Upper lobe of right lung (tissue), 1 donor: Measurements from ENCODE around the gene PTPRN2. TPM values are rescaled to one million over a fixed set of nuclear protein-coding genes. Genes with fewer than 3 reads are reported as not detected.

ENCODE experiments used
- ATAC-seq: fragments of 200-7000 bp; cut with Tn5 transposase; one replicate; pipeline ENCODE4 v1.9.1; 2020; ENCODE audit warnings: mild to moderate bottlenecking, moderate library complexity
- DNase-seq: peaks from one replicate; pipeline ENCODE4 v3.0.0-alpha.2; 2020
- H3K27ac ChIP-seq: fragments of 200-600 bp; one replicate; pipeline ENCODE4 v1.8.0; 2022
- H3K27me3 ChIP-seq: fragments of 200-600 bp; one replicate; pipeline ENCODE4 v1.8.0; 2022; ENCODE audit warnings: mild to moderate bottlenecking
- H3K36me3 ChIP-seq: fragments of 200-600 bp; one replicate; pipeline ENCODE4 v1.8.0; 2022
- H3K4me1 ChIP-seq: fragments of 200-600 bp; one replicate; pipeline ENCODE4 v1.8.0; 2022
- H3K4me3 ChIP-seq: fragments of 200-600 bp; one replicate; pipeline ENCODE4 v1.8.0; 2022; ENCODE audit warnings: mild to moderate bottlenecking
- H3K9me3 ChIP-seq: fragments of 200-600 bp; one replicate; pipeline ENCODE4 v1.8.0; 2022
- intact Hi-C: fragments of 100-400 bp; cut with DNase I; formaldehyde crosslinking; loops from one replicate; pipeline ENCODE4 v1.11.0; 2022
- total RNA-seq: library from RNA; stranded (reverse); fragmentation: NEBNext Ultra II Directional; extraction: Animal tissue kit (Norgen Biotek cat#: 25700); gene quantifications from one replicate; pipeline ENCODE4 v1.2.1, GENCODE V29; 2021
- TF ChIP-seq, protein P1 (sequence below): fragments of 200-600 bp; IDR thresholded peaks from one replicate; pipeline ENCODE4 v1.8.0; 2022; ENCODE audit warnings: antibody characterized with exemption
- donor health status: DM: no; HTN: yes; CAD: no; lungs with severe emphysema.

The PTPRN2 gene
- total RNA-seq, 1 donor from 2014 or later: 4.9 TPM

- H3K27ac ChIP-seq: no peak overlapping the region
- no peaks in the 10 kb centered on the region for H3K9me3 ChIP-seq
- intact Hi-C loops: no loop called here
- no peaks in the 10 kb centered on the region for H3K4me1 ChIP-seq
- ATAC-seq (no peak), DNase-seq (no peak)
- no peak overlapping the region for H3K4me3 ChIP-seq
- H3K36me3 ChIP-seq: no peaks in the 10 kb centered on the region
- TF ChIP-seq, protein P1, sequence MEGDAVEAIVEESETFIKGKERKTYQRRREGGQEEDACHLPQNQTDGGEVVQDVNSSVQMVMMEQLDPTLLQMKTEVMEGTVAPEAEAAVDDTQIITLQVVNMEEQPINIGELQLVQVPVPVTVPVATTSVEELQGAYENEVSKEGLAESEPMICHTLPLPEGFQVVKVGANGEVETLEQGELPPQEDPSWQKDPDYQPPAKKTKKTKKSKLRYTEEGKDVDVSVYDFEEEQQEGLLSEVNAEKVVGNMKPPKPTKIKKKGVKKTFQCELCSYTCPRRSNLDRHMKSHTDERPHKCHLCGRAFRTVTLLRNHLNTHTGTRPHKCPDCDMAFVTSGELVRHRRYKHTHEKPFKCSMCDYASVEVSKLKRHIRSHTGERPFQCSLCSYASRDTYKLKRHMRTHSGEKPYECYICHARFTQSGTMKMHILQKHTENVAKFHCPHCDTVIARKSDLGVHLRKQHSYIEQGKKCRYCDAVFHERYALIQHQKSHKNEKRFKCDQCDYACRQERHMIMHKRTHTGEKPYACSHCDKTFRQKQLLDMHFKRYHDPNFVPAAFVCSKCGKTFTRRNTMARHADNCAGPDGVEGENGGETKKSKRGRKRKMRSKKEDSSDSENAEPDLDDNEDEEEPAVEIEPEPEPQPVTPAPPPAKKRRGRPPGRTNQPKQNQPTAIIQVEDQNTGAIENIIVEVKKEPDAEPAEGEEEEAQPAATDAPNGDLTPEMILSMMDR: no peak
- peaks cover 9% of the 10 kb centered on the region for H3K27me3 ChIP-seq
Measured at GRCh38 chr7:157963526-157963925, 624.1 kb downstream of the PTPRN2 start.

DNA sequence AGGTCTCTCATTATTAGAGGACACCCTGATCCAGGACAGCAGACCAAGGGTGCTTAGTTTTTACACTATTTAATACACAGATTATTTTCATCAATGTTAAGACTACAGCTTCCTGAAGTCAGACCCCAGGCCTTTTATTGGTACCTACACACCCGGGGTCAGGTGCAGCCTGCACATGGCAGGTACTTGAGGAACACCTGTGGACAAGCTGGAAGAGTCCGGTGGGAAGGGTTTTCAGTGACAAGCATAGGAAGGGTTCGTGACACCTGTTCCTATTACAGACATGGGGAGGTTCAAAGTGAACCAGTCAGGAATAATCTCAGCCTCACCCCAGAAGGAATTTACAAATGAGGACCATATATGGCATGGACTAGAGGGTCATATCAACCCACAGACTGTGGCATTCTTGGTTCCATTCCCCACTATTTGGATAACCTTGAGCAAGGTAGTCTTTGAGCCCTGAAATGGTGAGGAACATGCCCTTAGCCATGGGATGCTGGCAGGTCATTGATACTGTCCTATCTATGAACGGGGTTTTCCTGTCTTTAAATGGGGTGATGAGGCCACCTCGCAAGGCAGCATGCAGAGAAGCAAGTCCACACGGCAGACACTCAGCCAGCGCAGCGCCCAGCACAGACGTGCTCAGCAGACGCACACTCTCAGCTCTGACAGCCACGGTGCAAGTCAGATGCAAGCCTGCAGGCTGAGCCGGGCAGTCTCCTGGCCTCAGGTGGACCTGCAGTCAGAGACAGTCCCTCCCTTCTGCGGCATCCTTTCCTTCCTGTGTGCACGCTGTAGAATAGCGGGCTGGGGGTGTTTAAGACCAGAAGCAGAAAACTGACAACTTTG lies 624.9 kb downstream of the PTPRN2 start:
- no peak for DNase-seq
- H3K4me1 ChIP-seq: no peaks in the 10 kb centered on the region

DNA sequence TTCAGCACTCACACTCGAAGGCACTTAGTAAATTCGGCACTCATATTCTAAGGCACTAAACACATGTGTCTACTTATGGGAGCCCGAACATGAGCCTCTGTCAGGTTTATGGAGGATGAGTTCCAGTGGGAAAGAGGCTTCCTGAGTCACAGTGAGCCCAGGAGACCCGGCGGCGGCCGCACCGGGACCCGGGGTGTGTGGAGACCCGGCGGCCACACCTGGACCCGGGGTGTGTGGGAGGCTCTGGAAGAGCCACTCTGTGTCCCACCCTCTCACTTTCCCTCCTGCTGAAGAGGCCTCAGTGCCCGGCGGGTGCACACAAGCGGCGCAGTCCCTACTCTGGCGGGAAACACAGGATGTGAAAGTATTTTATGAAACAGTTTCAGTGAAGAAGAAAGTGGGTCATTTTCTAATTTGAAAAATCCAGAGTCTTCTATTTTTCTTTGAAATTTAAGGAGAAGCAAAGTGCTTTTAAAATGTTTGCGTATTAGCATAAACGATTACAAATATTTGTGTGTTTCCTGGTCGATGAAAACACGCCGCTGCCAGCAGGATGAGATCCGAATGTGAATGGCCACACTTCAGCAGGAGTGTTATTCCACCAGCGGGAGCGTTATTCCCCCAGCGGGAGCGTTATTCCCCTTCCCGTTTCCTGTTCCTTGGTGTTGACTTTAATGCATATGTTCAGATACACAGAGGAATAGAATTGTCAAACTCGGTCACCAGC lies 625.7 kb downstream of the PTPRN2 start:
- ATAC-seq (peak; percentile 36), DNase-seq (peak; percentile 56)
- H3K27me3 ChIP-seq: peaks cover 9% of the 10 kb centered on the region
- no peaks in the 10 kb centered on the region for H3K9me3 ChIP-seq
- intact Hi-C loops: no loop called here
- no peak overlapping the region for H3K4me3 ChIP-seq
- H3K4me1 ChIP-seq: no peaks in the 10 kb centered on the region
- TF ChIP-seq, protein P1: no peak
- no peaks in the 10 kb centered on the region for H3K36me3 ChIP-seq
- H3K27ac ChIP-seq: no peak overlapping the region

More for the DNA sequence above, 624.9 kb downstream of the PTPRN2 start:
- Histone ChIP-seq H3K36me3 (no peaks in the 10 kb centered on the region), H3K4me3 (no peak overlapping the region), H3K27me3 (peaks cover 9% of the 10 kb centered on the region), H3K27ac (no peak overlapping the region), H3K9me3 (no peaks in the 10 kb centered on the region)
- TF ChIP-seq, protein P1: no peak
- no peak for ATAC-seq
- intact Hi-C loops: no loop called here

GRCh38 chr7:157955348-157955999 lies 632.1 kb downstream of the PTPRN2 start:
- no peak for ATAC-seq

DNA sequence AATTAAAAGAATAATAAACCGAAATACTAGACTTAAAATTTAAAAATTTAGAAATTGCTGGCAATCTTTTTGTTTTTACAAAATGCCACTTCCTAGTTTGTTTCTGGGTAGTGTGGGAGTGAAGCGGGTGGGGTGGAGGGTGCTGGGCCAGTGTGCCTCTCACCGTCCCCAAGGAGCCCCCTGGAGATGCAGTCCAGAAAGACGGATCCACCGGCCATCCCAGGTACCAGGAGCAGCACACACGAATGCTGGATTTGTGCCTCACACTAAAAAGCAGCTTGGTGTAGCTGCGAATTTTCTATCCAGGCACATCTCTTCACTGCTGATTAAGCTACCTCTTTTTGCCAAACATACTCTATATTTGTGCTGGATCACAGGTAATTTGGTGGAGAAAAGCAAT lies 632.7 kb downstream of the PTPRN2 start:
- no peak overlapping the region for H3K4me3 ChIP-seq
- intact Hi-C loops: no loop called here
- TF ChIP-seq, protein P1: no peak

More at GRCh38 chr7:157955348-157955999, 632.1 kb downstream of the PTPRN2 start:
- Histone ChIP-seq H3K4me1 (no peaks in the 10 kb centered on the region), H3K27ac (no peak overlapping the region), H3K9me3 (no peaks in the 10 kb centered on the region), H3K4me3 (no peak overlapping the region), H3K27me3 (no peaks in the 10 kb centered on the region), H3K36me3 (no peaks in the 10 kb centered on the region)
- TF ChIP-seq, protein P1: no peak
- intact Hi-C loops: no loop called here
- DNase-seq: no peak

More for the DNA sequence above, 632.7 kb downstream of the PTPRN2 start:
- no peaks in the 10 kb centered on the region for H3K36me3 ChIP-seq
- H3K9me3 ChIP-seq: no peaks in the 10 kb centered on the region
- no peaks in the 10 kb centered on the region for H3K4me1 ChIP-seq
- DNase-seq (no peak), ATAC-seq (no peak)
- H3K27me3 ChIP-seq: no peaks in the 10 kb centered on the region
- no peak overlapping the region for H3K27ac ChIP-seq
